ENCODE data around the gene SHC1.

Gene SHC1

GRCh38 chr1:154951901-154952657, 18.5 kb downstream of the SHC1 start:
- no peak for TF ChIP-seq EZH2 (IDR thresholded peaks at IDR 0.05; ENCODE audit: borderline replicate concordance, low read depth, low read length, severe bottlenecking)
- TF ChIP-seq CTCF (IDR thresholded peaks at IDR 0.05; ENCODE audit: borderline replicate concordance, extremely low read depth, low read length, poor library complexity, severe bottlenecking): no peak
- H2AFZ ChIP-seq (ENCODE audit: low read depth, low read length): no peak overlapping the region
- H3K9ac ChIP-seq (ENCODE audit: low read depth, low read length): no peak overlapping the region
- no peaks in the 10 kb centered on the region for H3K9me3 ChIP-seq (ENCODE audit: insufficient read depth, low read length, severe bottlenecking)
- peaks cover 43% of the 10 kb centered on the region for H3K4me1 ChIP-seq (ENCODE audit: insufficient read depth, low read length)
- no peaks in the 10 kb centered on the region for H3K27me3 ChIP-seq (ENCODE audit: insufficient read depth, low read length, poor library complexity)
- no peak overlapping the region for H3K27ac ChIP-seq (ENCODE audit: low read length)
- H3K79me2 ChIP-seq (ENCODE audit: insufficient read depth, low read length): peaks cover 28% of the 10 kb centered on the region
- H3K36me3 ChIP-seq (ENCODE audit: insufficient read depth, low read length): peaks cover 30% of the 10 kb centered on the region
- ATAC-seq (ENCODE audit: insufficient read depth, low read depth): no peak
- no peak overlapping the region for H3K4me2 ChIP-seq (ENCODE audit: insufficient read depth, low read length)
- peaks cover 7% of the 10 kb centered on the region; the same call in 1 of the 2 replicates for H4K20me1 ChIP-seq (ENCODE audit: insufficient read depth, low read length)
- no peak overlapping the region for H3K4me3 ChIP-seq (ENCODE audit: low read depth in 1 of 2, low read length in 2 of 2)
- DNase-seq: no peak

GRCh38 chr1:154948079-154948478, 22.5 kb downstream of the SHC1 start:
- TF ChIP-seq EZH2 (IDR thresholded peaks at IDR 0.05; ENCODE audit: borderline replicate concordance, low read depth, low read length, severe bottlenecking) (no peak), CTCF (IDR thresholded peaks at IDR 0.05; ENCODE audit: borderline replicate concordance, extremely low read depth, low read length, poor library complexity, severe bottlenecking) (no peak)
- Histone ChIP-seq H3K36me3 (ENCODE audit: insufficient read depth, low read length) (peaks cover 41% of the 10 kb centered on the region), H3K27me3 (ENCODE audit: insufficient read depth, low read length, poor library complexity) (no peaks in the 10 kb centered on the region), H4K20me1 (ENCODE audit: insufficient read depth, low read length) (peaks cover 4% of the 10 kb centered on the region; the same call in 1 of the 2 replicates), H3K79me2 (ENCODE audit: insufficient read depth, low read length) (peaks cover 5% of the 10 kb centered on the region; the same call in 1 of the 2 replicates), H2AFZ (ENCODE audit: low read depth, low read length) (no peak overlapping the region), H3K9ac (ENCODE audit: low read depth, low read length) (no peak overlapping the region), H3K27ac (ENCODE audit: low read length) (no peak overlapping the region), H3K4me3 (ENCODE audit: low read depth in 1 of 2, low read length in 2 of 2) (no peak overlapping the region), H3K4me2 (ENCODE audit: insufficient read depth, low read length) (no peak overlapping the region), H3K4me1 (ENCODE audit: insufficient read depth, low read length) (peaks cover 11% of the 10 kb centered on the region), H3K9me3 (ENCODE audit: insufficient read depth, low read length, severe bottlenecking) (no peaks in the 10 kb centered on the region)
- DNase-seq (no peak), ATAC-seq (ENCODE audit: insufficient read depth, low read depth) (no peak)

- Histone ChIP-seq H3K4me1 (ENCODE audit: insufficient read depth, low read length) (peaks cover 24% of the 10 kb centered on the region), H3K79me2 (ENCODE audit: insufficient read depth, low read length) (no peaks in the 10 kb centered on the region), H3K36me3 (ENCODE audit: insufficient read depth, low read length) (peaks cover 39% of the 10 kb centered on the region), H3K9me3 (ENCODE audit: insufficient read depth, low read length, severe bottlenecking) (no peaks in the 10 kb centered on the region), H2AFZ (ENCODE audit: low read depth, low read length) (no peak overlapping the region), H3K9ac (ENCODE audit: low read depth, low read length) (no peak overlapping the region), H3K4me2 (ENCODE audit: insufficient read depth, low read length) (no peak overlapping the region), H3K27ac (ENCODE audit: low read length) (no peak overlapping the region), H3K27me3 (ENCODE audit: insufficient read depth, low read length, poor library complexity) (no peaks in the 10 kb centered on the region), H3K4me3 (ENCODE audit: low read depth in 1 of 2, low read length in 2 of 2) (no peak overlapping the region), H4K20me1 (ENCODE audit: insufficient read depth, low read length) (peaks cover 3% of the 10 kb centered on the region; the same call in 1 of the 2 replicates)
- TF ChIP-seq EZH2 (IDR thresholded peaks at IDR 0.05; ENCODE audit: borderline replicate concordance, low read depth, low read length, severe bottlenecking) (no peak), CTCF (IDR thresholded peaks at IDR 0.05; ENCODE audit: borderline replicate concordance, extremely low read depth, low read length, poor library complexity, severe bottlenecking) (no peak)
- no peak for DNase-seq
- no peak for ATAC-seq (ENCODE audit: insufficient read depth, low read depth)
Measured at GRCh38 chr1:154945962-154946850, 24.3 kb downstream of the SHC1 start.

Measured in DND-41 (cell line).